ENCODE measurements around the gene SYT17. TPM values are rescaled to one million over a fixed set of nuclear protein-coding genes. Genes with fewer than 3 reads are reported as not detected.

Gene SYT17
- polyA plus RNA-seq, 2 of the 4 experiments (the other 2 are of a cell fraction): 9.8 to 18.7 TPM

- TF ChIP-seq RARB (CRISPR knock-in tag; IDR thresholded peaks at IDR 0.05) (no peak), NR3C1 (IDR thresholded peaks at IDR 0.05) (no peak), CBX8 (IDR thresholded peaks at IDR 0.05) (no peak), CTCF (IDR thresholded peaks at IDR 0.05) (no peak), FOXS1 (CRISPR knock-in tag; IDR thresholded peaks at IDR 0.05) (no peak)
- Histone ChIP-seq H3K4me3 (no peak overlapping the region), H3K9me3 (no peaks in the 10 kb centered on the region), H3K4me2 (no peak overlapping the region), H3K4me1 (no peaks in the 10 kb centered on the region), H3K27ac (no peak overlapping the region)
- ChIA-PET CTCF (interaction anchor here (0.6 to 1.1 kb wide), 2 partner anchors 11 to 151 kb away, joined by 3 read pairs; no protein-coding TSS in a partner anchor), POLR2A (no interaction called here)
- FAIRE-seq: no peak
- DNase-seq (ENCODE audit: low read depth in 1 of 2, low spot score in 1 of 2): no peak
- ATAC-seq: no peak
- 91% methylated on average over 7 of the region's 11 CpGs for WGBS (ENCODE audit: missing lambda C conversion rate)
These were observed 98.7 kb downstream of the SYT17 start for GRCh38 chr16:19266774-19267173.

GRCh38 chr16:19269098-19269497 is 101.1 kb downstream of the SYT17 start:
- no peak for DNase-seq (ENCODE audit: low read depth in 1 of 2, low spot score in 1 of 2)
- Histone ChIP-seq H3K4me3 (no peak overlapping the region), H3K27ac (no peak overlapping the region), H3K4me2 (no peak overlapping the region), H3K4me1 (no peaks in the 10 kb centered on the region), H3K9me3 (no peaks in the 10 kb centered on the region)
- no peak for ATAC-seq
- CTCF ChIA-PET: interaction anchor here (1.0 kb wide), 1 partner anchor 638 kb away, joined by 4 read pairs; no protein-coding TSS in a partner anchor
- no peak for TF ChIP-seq RCOR1 (IDR thresholded peaks at IDR 0.05; ENCODE audit: low read depth, low read length)
- no peak for TF ChIP-seq BHLHE40 (IDR thresholded peaks at IDR 0.05; ENCODE audit: low read depth, low read length)
- TF ChIP-seq MAZ (IDR thresholded peaks at IDR 0.05; ENCODE audit: borderline replicate concordance, low read depth, low read length): no peak
- no peak for TF ChIP-seq REST (IDR thresholded peaks at IDR 0.05)
- TF ChIP-seq ZC3H11A (IDR thresholded peaks at IDR 0.05): no peak
- no peak for TF ChIP-seq POLR2AphosphoS2 (conservative IDR thresholded peaks at IDR 0.05; ENCODE audit: low read length)
- TF ChIP-seq HES2 (IDR thresholded peaks at IDR 0.05): no peak
- no peak for TF ChIP-seq ATOH8 (CRISPR knock-in tag; IDR thresholded peaks at IDR 0.05; ENCODE audit: low read depth)
- no peak for TF ChIP-seq ZNF302 (CRISPR knock-in tag; IDR thresholded peaks at IDR 0.05)
- no peak for TF ChIP-seq HMGXB4 (CRISPR knock-in tag; IDR thresholded peaks at IDR 0.05; ENCODE audit: borderline replicate concordance)
- TF ChIP-seq HOXB13 (CRISPR knock-in tag; IDR thresholded peaks at IDR 0.05; ENCODE audit: low read depth): no peak
- TF ChIP-seq ESRRA (IDR thresholded peaks at IDR 0.05; ENCODE audit: borderline replicate concordance, low read length): no peak
- WGBS (ENCODE audit: missing lambda C conversion rate): 78% methylated on average over 2 of the region's 2 CpGs
- FAIRE-seq: no peak
- POLR2A ChIA-PET: no interaction called here

Data from A549 (cell line).